Spleen (tissue), 11 donors: ENCODE measurements around the gene IPCEF1. TPM values are rescaled to one million over a fixed set of nuclear protein-coding genes. Genes with fewer than 3 reads are reported as not detected.

Experiments used
- DNase-seq: peaks from one replicate; pipeline ENCODE4 v3.0.0-alpha.2; 2020
- H3K27ac ChIP-seq, 8 donors: fragments of 200-600 bp; sonication (generic) in 7 of 8; 1 replicate in 4 of 8; 2 replicates in 4 of 8; pipeline versions ENCODE4 v1.5.0 to v1.8.0; 2016 to 2021; ENCODE audit warnings: inconsistent platforms in 4 of 8, mild to moderate bottlenecking in 4 of 8, moderate library complexity in 1 of 8
- H3K27me3 ChIP-seq, 7 donors: fragments of 200-600 bp; sonication (generic) in 6 of 7; replicated peaks in 1 of 7; 1 replicate in 4 of 7; 2 replicates in 3 of 7; pipeline versions ENCODE4 v1.5.0 to v1.8.0; 2016 to 2021; ENCODE audit warnings: inconsistent platforms in 3 of 7, mild to moderate bottlenecking in 1 of 7
- H3K36me3 ChIP-seq, 6 donors: fragments of 200-600 bp; sonication (generic) in 5 of 6; 1 replicate in 4 of 6; 2 replicates in 2 of 6; pipeline versions ENCODE4 v1.5.0 to v1.8.0; 2016 to 2021; ENCODE audit warnings: inconsistent platforms in 2 of 6
- H3K4me1 ChIP-seq, 6 donors: fragments of 200-600 bp; sonication (generic) in 5 of 6; 1 replicate in 3 of 6; 2 replicates in 3 of 6; pipeline versions ENCODE4 v1.5.0 to v1.8.0; 2016 to 2021; ENCODE audit warnings: inconsistent platforms in 3 of 6
- H3K4me3 ChIP-seq, 8 donors: fragments of 200-600 bp; sonication (generic) in 7 of 8; 1 replicate in 4 of 8; 2 replicates in 4 of 8; pipeline versions ENCODE4 v1.5.0 to v1.8.0; 2016 to 2021; ENCODE audit warnings: inconsistent platforms in 4 of 8, mild to moderate bottlenecking in 4 of 8, moderate library complexity in 2 of 8
- H3K9me3 ChIP-seq, 8 donors: fragments of 200-600 bp; sonication (generic) in 7 of 8; 1 replicate in 4 of 8; 2 replicates in 4 of 8; pipeline versions ENCODE4 v1.5.0 to v1.8.0; 2016 to 2021; ENCODE audit warnings: inconsistent platforms in 4 of 8
- POLR2A ChIP-seq, 3 donors: fragments of 450-650 bp; IDR thresholded peaks; one replicate each; pipeline ENCODE4 v1.5.1; 2017; ENCODE audit warnings: antibody characterized with exemption in 3 of 3, mild to moderate bottlenecking in 1 of 3
- POLR2AphosphoS5 ChIP-seq, 3 donors: sonication (generic); formaldehyde crosslinking; IDR thresholded peaks; one replicate each; pipeline ENCODE4 v1.5.1; 2017; ENCODE audit warnings: antibody characterized with exemption in 3 of 3
- WGBS, 5 donors: extraction: QIAGEN DNeasy Blood & Tissue Kit in 3 of 5; methylation state at CpG; one replicate each; pipeline versions ENCODE4 v1.1.5 to v1.1.7; 2013 to 2018; 5-methylcytosine and 5-hydroxymethylcytosine counted together
- intact Hi-C: fragments of 100-400 bp; cut with DNase I; formaldehyde crosslinking; loops from one replicate; pipeline ENCODE4 v1.15.0; 2023; ENCODE audit warnings: low total_unique reads
- polyA plus RNA-seq, 3 donors: library from polyadenylated mRNA; stranded (reverse); fragments of 200-250 nt; gene quantifications; one replicate each; pipeline ENCODE4 v1.2.1, GENCODE V29; 2013
- total RNA-seq, 7 donors: library from RNA; depleted of rRNA in 3 of 7; stranded (reverse); fragments of >200 nt in 3 of 7; fragmentation: NEBNext Ultra II Directional in 4 of 7; extraction: Animal tissue kit (Norgen Biotek cat#: 25700) in 4 of 7; gene quantifications; one replicate each; pipeline versions ENCODE4 v1.1.0 to v1.2.1, GENCODE V29; 2016 to 2021
- TF ChIP-seq, protein P1 (sequence below), 11 experiments: fragments of 200-600 bp in 7 of 11; fragments of 450-650 bp in 4 of 11; sonication (generic) in 4 of 11; IDR thresholded peaks in 8 of 11; conservative IDR thresholded peaks in 3 of 11; 1 replicate in 7 of 11; 2 replicates in 4 of 11; pipeline versions ENCODE4 v1.4.0 to v1.8.0; 2016 to 2021; ENCODE audit warnings: antibody characterized with exemption in 11 of 11, inconsistent platforms in 4 of 11, mild to moderate bottlenecking in 1 of 11
- donor health status: healthy with polysubstance abuse.
- donor health status: DM: no; HTN: no; CAD: no; lungs with moderate emphysema.
- donor health status: DM: no; HTN: no; CAD: no.
- donor health status: Bipolar disorder and iron deficiency.
- donor health status: healthy.
- donor health status: DM: no; HTN: no; CAD: no.
- donor health status: DM: yes; HTN: yes; CAD: no.

Gene IPCEF1
- total and polyA plus RNA-seq, 10 donors: 1.4 to 32.2 (median 26.2) TPM

DNA sequence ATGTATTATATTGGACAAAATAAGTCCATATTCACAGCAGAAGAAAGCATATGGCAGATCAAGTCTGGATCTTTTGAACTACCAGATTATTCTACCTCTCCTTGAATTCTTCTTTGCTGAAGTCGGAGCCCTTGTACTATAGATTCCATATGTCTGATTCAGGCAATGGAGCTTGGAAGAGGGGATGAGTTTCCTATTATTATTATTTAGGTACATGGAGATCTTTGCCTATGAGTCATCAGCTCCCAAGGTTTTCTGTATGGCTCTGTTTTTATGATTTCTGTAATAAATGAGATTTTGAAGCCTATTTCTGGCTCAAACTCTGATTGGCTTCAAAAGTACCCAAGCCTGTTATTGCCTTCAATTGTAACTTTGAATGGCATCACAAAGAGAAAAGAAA is 245.6 kb downstream of the IPCEF1 start:
- Histone ChIP-seq H3K9me3 (no peaks in the 10 kb centered on the region), H3K4me3 (no peak overlapping the region), H3K27ac (no peak overlapping the region), H3K27me3 (no peaks in the 10 kb centered on the region), H3K4me1 (no peaks in the 10 kb centered on the region), H3K36me3 (no peaks in the 10 kb centered on the region)
- DNase-seq: no peak
- intact Hi-C loops: no loop called here
- TF ChIP-seq, protein P1, sequence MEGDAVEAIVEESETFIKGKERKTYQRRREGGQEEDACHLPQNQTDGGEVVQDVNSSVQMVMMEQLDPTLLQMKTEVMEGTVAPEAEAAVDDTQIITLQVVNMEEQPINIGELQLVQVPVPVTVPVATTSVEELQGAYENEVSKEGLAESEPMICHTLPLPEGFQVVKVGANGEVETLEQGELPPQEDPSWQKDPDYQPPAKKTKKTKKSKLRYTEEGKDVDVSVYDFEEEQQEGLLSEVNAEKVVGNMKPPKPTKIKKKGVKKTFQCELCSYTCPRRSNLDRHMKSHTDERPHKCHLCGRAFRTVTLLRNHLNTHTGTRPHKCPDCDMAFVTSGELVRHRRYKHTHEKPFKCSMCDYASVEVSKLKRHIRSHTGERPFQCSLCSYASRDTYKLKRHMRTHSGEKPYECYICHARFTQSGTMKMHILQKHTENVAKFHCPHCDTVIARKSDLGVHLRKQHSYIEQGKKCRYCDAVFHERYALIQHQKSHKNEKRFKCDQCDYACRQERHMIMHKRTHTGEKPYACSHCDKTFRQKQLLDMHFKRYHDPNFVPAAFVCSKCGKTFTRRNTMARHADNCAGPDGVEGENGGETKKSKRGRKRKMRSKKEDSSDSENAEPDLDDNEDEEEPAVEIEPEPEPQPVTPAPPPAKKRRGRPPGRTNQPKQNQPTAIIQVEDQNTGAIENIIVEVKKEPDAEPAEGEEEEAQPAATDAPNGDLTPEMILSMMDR (IDR thresholded peaks at IDR 0.05 in 8 of 11, conservative IDR thresholded peaks at IDR 0.05 in 3 of 11): no peak
- no peak for TF ChIP-seq POLR2A (IDR thresholded peaks at IDR 0.05)
- no peak for TF ChIP-seq POLR2AphosphoS5 (IDR thresholded peaks at IDR 0.05)
- 70 to 95% (median 84%) methylated on average over 1 of the region's 1 CpG for WGBS, 5 donors

DNA sequence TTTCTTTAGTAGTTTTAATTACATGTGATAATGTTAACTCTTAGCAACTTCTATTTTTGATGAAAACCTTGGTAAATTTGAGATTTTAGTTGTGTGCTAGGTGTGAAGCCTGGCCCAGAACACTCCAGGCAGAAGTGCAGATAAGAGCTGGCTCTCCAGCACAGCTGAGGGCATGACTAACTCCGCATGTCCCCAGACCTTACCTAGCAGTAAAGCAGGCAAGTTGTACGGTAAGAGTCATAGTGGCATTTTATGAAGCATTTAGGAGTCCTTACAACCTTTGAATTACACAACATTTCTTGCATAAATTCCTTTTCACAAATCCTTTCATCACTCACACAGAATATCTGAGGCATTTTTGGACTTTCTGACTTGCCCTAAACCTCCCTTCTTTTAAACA is 250.4 kb downstream of the IPCEF1 start:
- H3K27ac ChIP-seq: no peak overlapping the region
- no peak for TF ChIP-seq POLR2A (IDR thresholded peaks at IDR 0.05)
- TF ChIP-seq, protein P1 (IDR thresholded peaks at IDR 0.05 in 8 of 11, conservative IDR thresholded peaks at IDR 0.05 in 3 of 11): no peak
- TF ChIP-seq POLR2AphosphoS5 (IDR thresholded peaks at IDR 0.05): no peak
- peaks cover 0 to 5% (median 0%) of the 10 kb centered on the region in 7 donors for H3K27me3 ChIP-seq
- intact Hi-C loops: no loop called here
- no peaks in the 10 kb centered on the region for H3K36me3 ChIP-seq
- no peak overlapping the region for H3K4me3 ChIP-seq
- DNase-seq: no peak
- H3K9me3 ChIP-seq: peaks cover 0 to 14% (median 3%) of the 10 kb centered on the region in 8 donors
- 83 to 100% (median 88%) methylated on average over 2 of the region's 2 CpGs for WGBS, 5 donors
- no peaks in the 10 kb centered on the region for H3K4me1 ChIP-seq

Other genes starting within 250 kb of the IPCEF1 start
- 10 to 100 TPM; 10.6 to 45.0 (median 21.4) TPM for gene CNKSR3, start 153.9 kb upstream of the IPCEF1 start, total RNA-seq
- gene CNKSR3, start 153.9 kb upstream of the IPCEF1 start, polyA plus RNA-seq: 1 to 10 TPM; 1.7 to 5.9 (median 1.8) TPM